ENCODE results near the gene KTI12.

The KTI12 gene

DNA sequence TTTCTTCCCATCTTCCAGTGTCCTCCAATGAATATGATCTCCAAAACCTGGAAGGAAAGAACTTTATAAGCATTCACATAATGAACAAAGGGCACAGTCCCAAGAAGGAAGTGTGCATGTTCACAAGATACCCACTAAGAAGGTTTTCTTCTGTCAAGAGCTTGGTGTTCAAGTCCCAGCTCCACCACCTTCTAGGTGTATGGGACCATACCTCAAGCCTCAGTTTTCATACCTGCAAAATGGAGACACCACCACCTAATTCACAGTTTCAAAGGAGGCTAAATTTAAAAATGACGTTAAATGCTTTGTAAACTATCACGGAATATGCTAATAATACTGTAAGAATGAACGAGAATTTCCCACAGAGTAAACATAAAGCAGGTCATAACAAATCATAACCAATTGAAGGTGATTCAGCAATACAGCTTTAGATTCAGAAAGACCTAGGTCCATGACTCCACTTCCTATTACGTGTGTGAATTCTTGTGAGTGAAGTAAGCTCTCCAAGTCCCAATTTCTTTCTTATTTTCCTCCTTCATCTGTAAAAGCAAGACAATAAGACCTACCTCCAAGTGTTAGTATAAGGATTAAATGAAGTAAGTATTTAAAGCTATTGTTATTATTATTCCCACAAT, 8.1 kb upstream of the KTI12 start:
- Histone ChIP-seq H2BK120ac (ENCODE audit: insufficient read depth, low read length, poor library complexity) (no peak overlapping the region), H2BK12ac (ENCODE audit: low read length) (no peak overlapping the region), H3K36me3 (ENCODE audit: control insufficient read depth in 1 of 2, insufficient read depth in 2 of 2, low read length in 2 of 2) (peaks cover 10% of the 10 kb centered on the region in 2 experiments), H3K4ac (ENCODE audit: low read depth, low read length) (no peak overlapping the region), H3K4me1 (ENCODE audit: control insufficient read depth in 1 of 2, insufficient read depth in 2 of 2, low read length in 2 of 2) (no peaks in the 10 kb centered on the region), H3K4me2 (ENCODE audit: low read length) (no peak overlapping the region), H4K12ac (ENCODE audit: low read depth, low read length) (no peak overlapping the region), H4K91ac (ENCODE audit: low read depth, low read length) (no peak overlapping the region), H3K27me3 (ENCODE audit: insufficient read depth, low read length) (no peaks in the 10 kb centered on the region), H3K14ac (ENCODE audit: low read length) (no peak overlapping the region), H2AFZ (ENCODE audit: insufficient read depth, low read length, poor library complexity) (no peak overlapping the region), H3K18ac (ENCODE audit: low read length) (no peak overlapping the region), H3K4me3 (ENCODE audit: low read depth, low read length) (no peak overlapping the region), H2BK5ac (ENCODE audit: low read depth, low read length, poor library complexity) (no peak overlapping the region), H3K9ac (ENCODE audit: low read length) (no peak overlapping the region), H2AK5ac (ENCODE audit: low read length) (no peak overlapping the region), H3K9me3 (ENCODE audit: insufficient read depth, low read depth, low read length) (no peaks in the 10 kb centered on the region), H3K79me2 (ENCODE audit: control insufficient read depth, insufficient read depth, low read length, poor library complexity) (no peaks in the 10 kb centered on the region), H3K27ac (ENCODE audit: low read depth, low read length) (no peak overlapping the region), H3K23ac (ENCODE audit: low read length) (no peak overlapping the region), H4K8ac (ENCODE audit: low read depth, low read length) (no peak overlapping the region), H3K79me1 (ENCODE audit: low read length) (no peaks in the 10 kb centered on the region)
- no peak for DNase-seq
- WGBS (ENCODE audit: extremely low coverage, insufficient coverage, insufficient read length), result no CpG with 5 or more reads among the region's 4 CpGs

GRCh38 chr1:52037909-52038308, 4.3 kb upstream of the KTI12 start:
- WGBS (ENCODE audit: extremely low coverage, insufficient coverage, insufficient read length), result no CpG with 5 or more reads among the region's 1 CpG
- no peak overlapping the region for H3K23ac ChIP-seq (ENCODE audit: low read length)
- no peak overlapping the region for H2AK5ac ChIP-seq (ENCODE audit: low read length)
- no peak overlapping the region for H3K14ac ChIP-seq (ENCODE audit: low read length)
- peaks cover 6% of the 10 kb centered on the region for H3K79me2 ChIP-seq (ENCODE audit: control insufficient read depth, insufficient read depth, low read length, poor library complexity)
- no peak overlapping the region for H4K8ac ChIP-seq (ENCODE audit: low read depth, low read length)
- H3K27me3 ChIP-seq (ENCODE audit: insufficient read depth, low read length), result no peaks in the 10 kb centered on the region
- H2AFZ ChIP-seq (ENCODE audit: insufficient read depth, low read length, poor library complexity), result no peak overlapping the region
- no peaks in the 10 kb centered on the region for H3K9me3 ChIP-seq (ENCODE audit: insufficient read depth, low read depth, low read length)
- no peak overlapping the region for H2BK5ac ChIP-seq (ENCODE audit: low read depth, low read length, poor library complexity)
- no peak overlapping the region for H3K4ac ChIP-seq (ENCODE audit: low read depth, low read length)
- H4K12ac ChIP-seq (ENCODE audit: low read depth, low read length), result no peak overlapping the region
- no peaks in the 10 kb centered on the region for H3K4me1 ChIP-seq (ENCODE audit: control insufficient read depth in 1 of 2, insufficient read depth in 2 of 2, low read length in 2 of 2)
- no peak for DNase-seq
- H2BK120ac ChIP-seq (ENCODE audit: insufficient read depth, low read length, poor library complexity), result no peak overlapping the region
- no peak overlapping the region for H2BK12ac ChIP-seq (ENCODE audit: low read length)
- H3K4me3 ChIP-seq (ENCODE audit: low read depth, low read length), result no peak overlapping the region
- no peak overlapping the region for H3K4me2 ChIP-seq (ENCODE audit: low read length)
- no peak overlapping the region for H3K9ac ChIP-seq (ENCODE audit: low read length)
- no peak overlapping the region for H3K18ac ChIP-seq (ENCODE audit: low read length)
- peaks cover 4% of the 10 kb centered on the region for H3K79me1 ChIP-seq (ENCODE audit: low read length)
- H3K36me3 ChIP-seq (ENCODE audit: control insufficient read depth in 1 of 2, insufficient read depth in 2 of 2, low read length in 2 of 2), result peaks cover 8 to 10% of the 10 kb centered on the region in 2 experiments
- no peak overlapping the region for H3K27ac ChIP-seq (ENCODE audit: low read depth, low read length)
- no peak overlapping the region for H4K91ac ChIP-seq (ENCODE audit: low read depth, low read length)

DNA sequence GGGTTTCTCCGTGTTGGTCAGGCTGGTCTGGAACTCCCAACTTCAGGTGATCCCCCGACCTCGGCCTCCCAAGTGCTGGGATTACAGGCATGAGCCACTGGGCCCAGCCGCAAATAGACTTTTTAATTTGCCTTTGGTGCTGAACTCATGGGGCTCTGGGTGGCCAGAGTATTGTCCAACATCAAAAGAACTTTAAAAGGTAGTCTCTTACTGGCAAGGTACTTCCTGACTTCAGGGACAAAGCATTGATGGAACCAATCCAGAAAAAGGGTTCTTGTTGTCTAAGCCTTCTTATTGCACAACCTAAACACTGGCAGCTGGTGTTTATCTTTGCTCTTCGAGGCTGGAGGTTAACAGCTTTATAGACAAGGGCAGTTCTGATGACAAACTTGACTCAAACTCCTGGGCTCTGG, 3.8 kb upstream of the KTI12 start:
- Histone ChIP-seq H3K27me3 (ENCODE audit: insufficient read depth, low read length) (no peaks in the 10 kb centered on the region), H3K4me3 (ENCODE audit: low read depth, low read length) (no peak overlapping the region), H3K4me1 (ENCODE audit: control insufficient read depth in 1 of 2, insufficient read depth in 2 of 2, low read length in 2 of 2) (peaks cover 3 to 4% of the 10 kb centered on the region in 2 experiments), H3K79me1 (ENCODE audit: low read length) (peaks cover 4% of the 10 kb centered on the region), H3K18ac (ENCODE audit: low read length) (no peak overlapping the region), H3K23ac (ENCODE audit: low read length) (no peak overlapping the region), H3K9ac (ENCODE audit: low read length) (no peak overlapping the region), H2AK5ac (ENCODE audit: low read length) (no peak overlapping the region), H3K9me3 (ENCODE audit: insufficient read depth, low read depth, low read length) (no peaks in the 10 kb centered on the region), H4K8ac (ENCODE audit: low read depth, low read length) (no peak overlapping the region), H3K36me3 (ENCODE audit: control insufficient read depth in 1 of 2, insufficient read depth in 2 of 2, low read length in 2 of 2) (peaks cover 8 to 10% of the 10 kb centered on the region in 2 experiments), H3K27ac (ENCODE audit: low read depth, low read length) (no peak overlapping the region), H4K12ac (ENCODE audit: low read depth, low read length) (no peak overlapping the region), H2BK120ac (ENCODE audit: insufficient read depth, low read length, poor library complexity) (no peak overlapping the region), H3K4ac (ENCODE audit: low read depth, low read length) (no peak overlapping the region), H2BK5ac (ENCODE audit: low read depth, low read length, poor library complexity) (no peak overlapping the region), H3K4me2 (ENCODE audit: low read length) (no peak overlapping the region), H4K91ac (ENCODE audit: low read depth, low read length) (no peak overlapping the region), H3K14ac (ENCODE audit: low read length) (no peak overlapping the region), H2AFZ (ENCODE audit: insufficient read depth, low read length, poor library complexity) (no peak overlapping the region), H2BK12ac (ENCODE audit: low read length) (no peak overlapping the region), H3K79me2 (ENCODE audit: control insufficient read depth, insufficient read depth, low read length, poor library complexity) (peaks cover 6% of the 10 kb centered on the region)
- no CpG with 5 or more reads among the region's 5 CpGs for WGBS (ENCODE audit: extremely low coverage, insufficient coverage, insufficient read length)
- DNase-seq, result no peak

- no CpG with 5 or more reads among the region's 2 CpGs for WGBS (ENCODE audit: extremely low coverage, insufficient coverage, insufficient read length)
Observed at GRCh38 chr1:52034050-52034384, 407 bp upstream of the KTI12 start.

More at GRCh38 chr1:52034050-52034384, 407 bp upstream of the KTI12 start:
- Histone ChIP-seq H2BK120ac (ENCODE audit: insufficient read depth, low read length, poor library complexity) (no peak overlapping the region), H3K18ac (ENCODE audit: low read length) (no peak overlapping the region), H3K4me1 (ENCODE audit: control insufficient read depth in 1 of 2, insufficient read depth in 2 of 2, low read length in 2 of 2) (peaks cover 5 to 7% of the 10 kb centered on the region in 2 experiments), H4K8ac (ENCODE audit: low read depth, low read length) (no peak overlapping the region), H3K36me3 (ENCODE audit: control insufficient read depth in 1 of 2, insufficient read depth in 2 of 2, low read length in 2 of 2) (peaks cover 1 to 3% of the 10 kb centered on the region in 2 experiments), H3K14ac (ENCODE audit: low read length) (no peak overlapping the region), H4K12ac (ENCODE audit: low read depth, low read length) (no peak overlapping the region), H3K23ac (ENCODE audit: low read length) (no peak overlapping the region), H4K91ac (ENCODE audit: low read depth, low read length) (no peak overlapping the region), H3K4ac (ENCODE audit: low read depth, low read length) (no peak overlapping the region), H3K79me1 (ENCODE audit: low read length) (peaks cover 4% of the 10 kb centered on the region), H2BK12ac (ENCODE audit: low read length) (no peak overlapping the region), H3K27me3 (ENCODE audit: insufficient read depth, low read length) (no peaks in the 10 kb centered on the region), H3K27ac (ENCODE audit: low read depth, low read length) (no peak overlapping the region), H3K9ac (ENCODE audit: low read length) (no peak overlapping the region), H3K4me2 (ENCODE audit: low read length) (peak overlapping the region; percentile 82), H3K4me3 (ENCODE audit: low read depth, low read length) (no peak overlapping the region), H2AFZ (ENCODE audit: insufficient read depth, low read length, poor library complexity) (no peak overlapping the region), H2BK5ac (ENCODE audit: low read depth, low read length, poor library complexity) (no peak overlapping the region), H3K79me2 (ENCODE audit: control insufficient read depth, insufficient read depth, low read length, poor library complexity) (peaks cover 6% of the 10 kb centered on the region), H2AK5ac (ENCODE audit: low read length) (no peak overlapping the region), H3K9me3 (ENCODE audit: insufficient read depth, low read depth, low read length) (no peaks in the 10 kb centered on the region)
- no peak for DNase-seq
